ENCODE measurements around the gene FADS2. TPM values are rescaled to one million over a fixed set of nuclear protein-coding genes. Genes with fewer than 3 reads are reported as not detected.
"Not testable (repeated sequence)": the region's sequence is repeated elsewhere in the genome, so short reads cannot be mapped to it uniquely, and the experiment has no call there.

FADS2 gene
- total RNA-seq, 1 donor from 2014 or later: 43.3 TPM

DNA sequence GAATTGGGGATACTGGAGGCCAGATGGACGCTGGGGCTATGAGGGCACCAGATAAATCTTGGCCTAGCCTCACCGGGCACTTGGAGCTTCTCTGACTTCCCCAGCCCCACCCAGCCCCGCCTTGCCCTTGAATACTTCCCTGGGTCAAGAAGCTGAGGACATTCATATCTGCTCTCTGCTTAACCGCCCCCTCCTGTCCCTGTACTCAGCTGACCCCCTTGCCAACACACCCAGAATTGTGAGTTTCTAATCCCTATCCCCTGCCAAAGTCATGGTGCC is 41.3 kb downstream of the FADS2 start:
- no peak for ATAC-seq

DNA sequence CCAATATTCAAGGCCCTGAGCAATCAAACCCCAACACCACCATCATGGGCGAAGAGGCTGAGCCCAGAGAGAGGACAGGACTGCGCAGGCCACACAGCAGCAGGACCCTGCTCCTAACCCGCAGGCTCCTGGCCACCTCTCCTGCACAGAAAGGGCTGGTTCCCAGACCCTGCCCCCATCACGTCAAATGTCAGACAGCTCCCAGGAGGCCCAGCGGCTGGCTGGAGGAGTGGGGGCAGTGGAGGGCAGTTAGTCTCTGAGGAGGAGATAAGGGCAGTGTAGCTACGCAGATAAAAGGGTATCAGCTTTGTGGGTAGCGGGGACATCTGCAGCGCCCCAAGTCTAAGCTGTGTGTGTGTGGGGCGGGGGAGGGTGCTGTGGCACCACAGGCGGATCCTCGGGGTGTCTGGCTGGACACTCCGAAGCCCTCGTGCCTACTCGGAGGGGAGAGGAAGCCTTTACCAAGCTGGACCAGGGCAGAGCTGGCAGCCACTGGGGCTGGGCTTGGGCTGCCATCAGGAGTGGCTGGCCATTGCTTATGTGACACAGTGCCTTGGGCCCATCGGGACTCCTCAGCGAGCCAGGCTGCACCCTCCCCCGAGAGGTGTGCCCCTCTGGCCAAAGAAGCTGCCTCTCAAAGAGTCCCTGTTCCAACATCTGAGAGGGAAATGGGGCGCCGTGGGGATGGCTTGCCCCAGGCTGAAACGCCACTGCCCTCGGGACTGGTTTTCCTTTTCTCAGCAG is 41.8 kb downstream of the FADS2 start:
- no peak for ATAC-seq

DNA sequence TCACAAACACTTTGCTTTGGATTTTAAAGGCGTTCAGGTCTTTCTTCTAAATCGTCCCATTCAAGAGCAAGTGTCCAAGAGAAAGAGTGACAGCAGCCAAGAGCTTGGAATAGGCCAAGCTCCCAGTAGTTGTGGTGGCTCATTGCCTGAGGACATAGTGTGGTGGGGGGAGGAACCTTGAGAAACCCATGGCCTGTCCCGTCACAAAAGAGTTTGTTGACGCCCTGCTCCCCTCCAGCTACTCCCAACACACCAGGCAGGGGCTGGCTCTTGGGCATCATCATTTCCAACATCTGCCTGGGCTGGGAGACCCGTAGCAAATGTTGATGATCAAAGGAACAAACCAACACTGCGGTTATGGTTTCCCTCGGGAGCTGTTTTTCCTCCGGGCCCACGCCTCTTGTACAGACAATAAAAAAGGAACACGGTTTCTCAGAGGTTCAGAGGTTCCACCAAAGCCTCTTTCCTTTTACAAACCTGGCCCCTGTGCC is 42.5 kb downstream of the FADS2 start:
- no peak for ATAC-seq

DNA sequence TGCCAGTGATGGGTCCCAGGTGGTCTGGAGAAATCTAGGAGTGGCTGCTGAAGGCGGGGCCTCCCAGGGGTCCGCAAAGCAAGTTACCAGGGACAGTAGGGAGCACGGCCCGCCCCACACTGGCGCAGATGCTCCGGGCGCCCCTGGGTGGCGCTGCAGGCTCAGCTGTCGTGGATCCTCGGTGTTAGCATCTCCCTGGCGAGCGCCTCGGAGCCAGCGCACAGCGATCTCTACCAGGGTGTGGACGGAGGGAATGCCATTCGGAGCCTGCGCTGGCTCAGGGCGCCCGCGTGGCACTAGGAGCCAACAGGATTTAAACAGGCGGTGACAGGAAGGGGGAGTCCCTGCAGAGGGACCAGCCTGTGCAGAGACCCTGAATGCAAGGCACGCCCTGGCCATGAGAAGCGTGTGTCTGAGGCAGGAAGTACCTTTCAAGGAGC is 43.1 kb downstream of the FADS2 start:
- ATAC-seq: peak; percentile 93

DNA sequence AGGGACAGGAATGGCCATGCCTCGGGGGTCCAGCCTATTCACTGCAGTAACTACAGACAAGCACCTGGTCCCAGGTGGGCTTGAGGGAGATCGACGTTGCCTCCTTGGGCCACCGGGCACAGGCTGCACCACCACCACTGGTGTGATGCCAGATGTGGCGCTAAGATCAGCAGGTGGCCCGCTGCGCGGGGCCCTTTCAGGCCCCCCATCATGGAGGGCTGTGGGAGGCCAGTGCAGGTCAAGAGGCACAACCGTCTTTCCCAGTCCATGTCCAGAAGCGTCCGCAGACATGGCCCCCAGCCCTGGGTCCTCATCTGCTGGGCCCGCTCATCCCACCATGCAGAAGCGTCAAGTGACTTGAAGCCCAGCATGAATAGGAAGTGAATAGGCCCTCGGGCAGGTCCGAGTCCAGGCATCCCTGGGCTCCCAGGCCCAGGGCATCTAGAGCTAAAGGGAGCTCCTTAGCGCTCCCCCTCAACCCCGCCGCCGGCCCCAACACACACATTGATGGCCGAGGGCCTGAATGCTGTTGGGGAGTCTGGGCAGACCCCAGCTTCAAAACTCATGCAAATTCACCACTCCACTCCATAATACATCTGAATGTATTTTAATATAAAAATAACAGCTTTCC is 45.0 kb downstream of the FADS2 start:
- ATAC-seq: no peak

DNA sequence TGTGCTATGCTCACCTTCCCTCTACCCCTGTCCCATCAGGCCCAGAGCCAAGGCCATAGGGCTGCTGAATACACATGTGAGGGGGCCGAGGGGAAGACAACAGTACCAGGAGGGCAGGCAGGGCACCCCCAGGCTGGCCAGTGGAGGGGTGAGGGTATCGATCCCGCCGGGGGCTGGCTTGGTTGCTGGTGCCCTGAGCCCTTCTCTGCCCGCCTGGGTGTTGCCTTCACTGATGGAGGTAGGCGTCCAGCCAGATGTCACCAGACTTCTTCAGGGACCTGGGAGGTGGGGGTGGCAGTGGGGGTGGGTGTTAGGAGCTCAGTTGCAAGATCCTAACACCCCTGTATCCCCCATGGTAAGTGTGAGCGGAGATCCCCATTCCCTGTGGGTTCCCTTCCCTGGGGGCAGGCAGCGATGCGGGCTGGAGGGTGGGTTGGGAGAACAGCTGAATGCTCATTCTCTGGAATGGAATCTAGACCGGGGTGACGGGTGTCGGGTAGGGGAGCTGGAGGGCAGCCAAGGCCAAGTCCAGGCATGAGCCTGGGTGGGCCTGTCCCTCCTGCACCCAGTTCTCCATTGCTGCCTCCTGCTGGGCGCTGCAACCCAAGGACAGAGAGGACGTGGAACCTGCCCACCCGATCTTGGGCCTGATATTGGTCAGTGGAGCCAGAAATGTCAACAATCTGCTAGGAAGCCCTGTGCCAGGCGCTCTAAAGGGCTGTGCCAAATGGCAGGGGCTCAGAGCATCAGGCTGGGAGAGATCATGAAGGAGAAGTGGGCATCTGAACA is 45.7 kb downstream of the FADS2 start:
- ATAC-seq: no peak

DNA sequence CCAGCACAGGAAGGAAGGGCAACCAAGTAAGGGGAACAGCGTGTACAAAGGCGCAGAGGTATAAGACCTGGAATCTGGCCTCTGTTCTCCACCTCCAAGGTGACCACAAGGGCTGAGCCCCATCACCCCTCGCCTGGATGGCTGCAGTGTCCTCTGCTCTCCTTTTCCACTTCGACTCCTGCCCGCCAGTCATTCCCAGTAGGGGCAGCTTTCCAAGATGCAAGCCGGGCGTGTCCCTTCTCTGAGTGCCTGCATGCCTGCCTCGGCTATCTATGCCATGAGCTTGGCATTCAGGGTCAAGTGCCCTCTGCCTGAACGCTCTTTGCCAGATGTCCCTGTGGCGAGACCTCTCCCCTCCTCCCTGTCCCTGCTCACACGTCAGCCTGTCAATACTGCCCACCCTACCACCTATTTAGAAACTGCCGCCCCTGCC is 46.3 kb downstream of the FADS2 start:
- no peak for ATAC-seq

DNA sequence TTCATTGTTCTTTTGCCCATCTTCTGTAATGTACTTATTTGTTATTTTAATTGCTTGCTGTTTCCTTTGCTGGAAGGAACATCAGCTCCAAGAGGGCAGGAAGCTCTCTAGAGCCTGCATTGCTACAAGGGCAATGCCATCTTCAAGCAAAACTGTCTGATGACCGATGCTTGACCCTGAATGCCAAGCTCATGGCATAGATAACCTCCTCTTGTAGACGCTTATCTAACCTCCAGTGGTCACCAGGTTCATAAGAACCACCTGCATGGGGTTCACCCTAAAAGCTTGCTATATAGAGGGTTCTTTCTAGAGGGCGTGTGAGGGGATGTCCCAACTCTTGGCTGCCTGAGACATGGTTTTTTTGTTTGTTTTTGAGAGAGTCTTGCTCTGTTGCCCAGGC is 46.8 kb downstream of the FADS2 start:
- no peak for ATAC-seq

DNA sequence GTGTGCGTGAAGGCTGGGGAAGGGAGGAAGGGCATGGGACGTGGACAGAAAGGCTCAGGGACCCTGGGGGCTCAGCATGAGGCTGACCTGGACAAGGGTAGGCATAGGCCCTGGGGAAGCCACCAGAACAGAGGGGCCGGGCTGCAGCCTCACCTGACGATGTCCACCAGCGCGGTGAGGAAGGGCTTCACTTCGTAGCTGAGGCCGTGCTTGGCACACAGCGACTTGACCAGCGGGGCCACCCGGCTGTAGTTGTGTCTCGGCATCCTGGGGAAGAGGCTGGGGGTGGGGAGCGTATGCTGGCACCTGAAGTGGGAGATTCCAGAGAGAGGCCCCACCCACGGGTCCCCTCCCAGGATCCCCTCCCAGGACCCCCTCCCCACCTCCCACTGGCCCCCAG is 47.6 kb downstream of the FADS2 start:
- no peak for ATAC-seq

DNA sequence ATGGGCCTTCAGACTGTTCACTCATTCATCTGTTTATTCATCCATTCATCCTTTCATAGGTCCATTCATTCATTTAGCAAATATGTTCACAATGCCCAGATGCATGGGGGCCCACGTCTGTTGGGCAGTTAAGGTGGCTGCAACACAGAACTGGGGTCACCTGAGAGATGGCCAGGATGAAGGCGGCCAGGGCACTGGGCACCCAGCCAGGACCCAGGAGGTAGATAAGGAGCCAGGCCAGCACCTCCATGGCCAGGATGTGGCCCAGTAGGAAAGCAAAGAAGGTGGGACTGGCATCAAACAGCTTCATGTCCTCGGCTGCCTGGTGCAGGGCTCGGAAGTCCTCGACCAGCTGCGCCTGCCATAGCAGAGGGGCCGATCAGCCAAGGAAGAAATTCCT is 51.1 kb downstream of the FADS2 start:
- no peak for ATAC-seq

DNA sequence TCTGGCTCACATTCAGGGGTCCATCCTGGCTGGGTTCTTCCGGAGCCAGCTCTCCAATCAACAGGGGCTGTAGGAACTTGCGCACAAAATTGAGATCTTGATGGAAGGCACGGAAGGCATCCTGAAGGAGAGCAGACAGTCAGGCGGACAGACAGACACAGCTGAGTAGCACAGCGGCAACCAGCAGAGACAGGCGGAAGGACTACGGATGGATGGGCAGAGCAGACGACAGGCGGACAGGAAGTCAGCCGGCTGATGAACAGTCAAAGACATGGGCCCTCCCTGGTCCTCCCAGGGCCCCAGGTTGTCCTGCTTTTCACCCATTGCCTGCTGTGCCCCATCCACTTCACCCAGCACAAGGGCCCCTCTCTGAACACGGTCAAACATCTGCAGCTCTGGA is 51.9 kb downstream of the FADS2 start:
- ATAC-seq: no peak

DNA sequence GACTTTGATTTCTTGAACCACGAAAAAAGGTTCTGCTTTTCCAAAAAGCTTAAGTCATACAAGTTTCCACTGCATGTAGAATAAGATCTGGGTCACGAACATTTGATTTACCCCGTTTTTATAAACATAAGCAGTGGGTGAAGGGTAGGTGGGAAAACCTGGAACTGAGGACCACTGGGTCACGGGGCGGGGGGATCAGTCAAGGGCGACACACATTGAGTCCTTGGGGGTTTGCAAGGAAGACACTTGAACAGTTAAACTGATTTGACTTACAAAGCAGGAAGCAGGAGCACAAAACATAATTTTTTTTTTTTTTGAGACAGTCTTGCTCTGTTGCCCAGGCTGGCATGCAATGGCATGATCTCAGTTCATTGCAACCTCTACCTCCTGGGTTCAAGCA is 52.4 kb downstream of the FADS2 start:
- no peak for ATAC-seq

DNA sequence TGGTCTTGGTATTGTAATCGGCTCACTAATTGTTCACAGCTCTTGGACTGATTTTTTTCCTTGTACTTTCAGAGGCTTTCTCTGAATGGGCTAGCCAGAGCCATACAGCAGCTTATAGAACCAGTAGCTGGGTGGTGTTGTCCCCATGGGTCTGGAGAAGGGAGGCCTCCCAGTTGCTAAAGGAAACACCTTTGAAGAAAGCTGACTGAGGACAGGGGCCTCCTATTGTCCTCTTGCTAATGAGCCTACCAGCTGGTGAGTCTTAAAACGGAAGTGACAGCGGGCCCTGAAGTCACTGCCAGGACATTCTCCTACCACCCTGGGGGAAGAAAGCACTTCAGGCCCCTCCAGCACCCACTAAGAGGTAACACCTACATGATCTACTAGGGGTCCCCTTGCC is 53.3 kb downstream of the FADS2 start:
- ATAC-seq: no peak

DNA sequence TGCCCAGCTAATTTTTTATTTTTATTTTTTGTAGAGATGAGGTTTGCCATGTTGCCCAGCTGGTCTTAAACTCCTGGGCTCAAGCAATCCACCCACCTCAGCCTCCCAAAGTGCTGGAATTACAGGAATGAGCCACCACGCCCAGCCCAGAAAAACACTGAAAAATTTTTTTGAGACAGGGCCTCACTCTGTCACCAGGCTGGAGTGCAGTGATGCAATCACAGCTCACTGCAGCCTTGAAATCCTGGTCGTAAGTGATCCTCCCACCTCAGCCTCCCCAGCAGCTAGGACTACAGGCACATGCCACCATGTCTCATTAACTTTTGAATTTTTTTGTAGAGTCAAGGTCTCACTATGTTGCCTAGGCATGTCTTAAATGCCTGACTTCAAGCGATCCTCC is 54.2 kb downstream of the FADS2 start:
- ATAC-seq: not testable (repeated sequence)

DNA sequence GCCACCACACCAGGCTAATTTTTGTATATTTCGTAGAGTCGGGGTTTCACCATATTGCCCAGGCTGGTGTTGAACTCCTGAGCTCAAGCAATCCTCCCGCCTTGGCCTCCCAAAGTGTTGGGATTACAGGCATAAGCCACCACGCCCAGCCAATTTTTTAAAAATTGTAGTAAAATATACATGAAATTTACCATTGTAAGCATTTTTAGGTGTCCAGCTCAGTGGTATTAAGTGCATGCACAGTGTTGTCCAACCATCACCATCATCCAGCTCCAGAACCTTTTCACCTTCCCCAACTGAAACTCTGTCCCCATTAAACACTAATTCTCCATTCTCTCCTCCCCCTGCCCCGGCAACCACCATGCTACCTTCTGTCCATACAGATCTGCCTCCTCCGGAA is 54.8 kb downstream of the FADS2 start:
- no peak for ATAC-seq

DNA sequence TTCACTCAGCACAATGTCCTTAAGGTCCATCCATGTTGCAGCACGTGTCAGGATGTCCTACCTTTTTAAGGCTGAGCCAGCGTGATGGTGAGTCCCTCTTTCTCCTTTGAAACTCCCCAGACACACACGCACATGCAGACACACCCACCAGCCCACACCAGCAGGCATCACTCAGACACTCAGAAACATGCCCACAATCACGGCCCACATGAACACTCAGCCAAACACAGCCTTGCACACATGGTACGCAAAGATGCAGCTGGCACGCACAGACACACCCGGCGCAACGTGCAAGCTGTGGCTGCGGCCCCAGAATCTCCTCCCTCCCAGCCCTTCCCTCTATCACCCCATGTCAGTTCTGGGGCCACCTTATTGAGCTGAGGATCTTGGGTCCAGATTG is 55.2 kb downstream of the FADS2 start:
- ATAC-seq: no peak

DNA sequence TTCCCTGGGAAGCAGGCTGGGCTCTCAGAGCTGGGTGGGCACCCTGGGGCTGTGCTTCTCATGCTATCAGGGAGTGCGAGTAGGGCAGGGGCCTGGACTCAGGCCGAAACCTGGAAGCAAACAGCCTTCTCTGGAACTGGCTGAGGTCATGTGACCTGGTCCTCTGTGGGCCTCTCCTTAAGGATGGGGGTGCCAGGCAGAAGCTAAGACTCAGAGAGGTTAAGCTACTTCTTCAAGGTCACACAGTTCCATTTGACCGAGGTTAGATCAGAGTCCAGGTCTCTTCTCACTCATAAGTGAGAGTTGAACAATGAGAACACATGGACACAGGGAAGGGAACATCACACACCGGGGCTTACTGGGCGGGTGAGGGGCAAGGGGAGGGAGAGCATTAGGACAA is 55.8 kb downstream of the FADS2 start:
- ATAC-seq: no peak

DNA sequence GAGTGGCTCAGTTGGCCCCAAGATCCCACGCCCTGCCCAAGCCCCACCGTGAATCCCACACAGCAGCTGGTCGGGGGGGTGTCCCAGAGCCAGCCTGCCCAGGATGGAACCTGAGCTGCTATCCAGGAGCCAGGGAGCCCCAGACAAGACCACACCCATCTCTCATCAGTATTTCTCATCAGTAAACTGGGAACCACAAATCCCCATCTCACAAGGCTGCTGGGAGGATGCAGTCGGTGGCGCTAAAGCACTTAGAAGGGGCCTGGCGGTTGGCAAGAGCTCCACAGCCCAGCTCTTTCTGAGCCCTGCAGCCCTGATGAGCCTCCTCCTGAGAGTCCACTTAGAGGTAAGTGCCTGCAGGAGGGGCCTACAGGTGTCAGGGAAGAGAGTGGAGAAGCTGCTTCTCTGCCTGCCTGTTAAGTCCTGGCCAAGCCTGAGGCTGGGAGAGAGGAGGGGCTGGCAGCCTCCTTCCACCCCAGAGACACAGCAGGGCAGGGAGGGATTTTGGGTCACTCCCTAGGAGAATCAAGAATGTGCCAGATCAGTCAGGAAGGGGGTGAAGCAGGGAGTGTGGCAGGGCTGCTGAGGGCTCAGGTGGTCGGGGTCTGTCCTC is 57.2 kb downstream of the FADS2 start:
- ATAC-seq: no peak

DNA sequence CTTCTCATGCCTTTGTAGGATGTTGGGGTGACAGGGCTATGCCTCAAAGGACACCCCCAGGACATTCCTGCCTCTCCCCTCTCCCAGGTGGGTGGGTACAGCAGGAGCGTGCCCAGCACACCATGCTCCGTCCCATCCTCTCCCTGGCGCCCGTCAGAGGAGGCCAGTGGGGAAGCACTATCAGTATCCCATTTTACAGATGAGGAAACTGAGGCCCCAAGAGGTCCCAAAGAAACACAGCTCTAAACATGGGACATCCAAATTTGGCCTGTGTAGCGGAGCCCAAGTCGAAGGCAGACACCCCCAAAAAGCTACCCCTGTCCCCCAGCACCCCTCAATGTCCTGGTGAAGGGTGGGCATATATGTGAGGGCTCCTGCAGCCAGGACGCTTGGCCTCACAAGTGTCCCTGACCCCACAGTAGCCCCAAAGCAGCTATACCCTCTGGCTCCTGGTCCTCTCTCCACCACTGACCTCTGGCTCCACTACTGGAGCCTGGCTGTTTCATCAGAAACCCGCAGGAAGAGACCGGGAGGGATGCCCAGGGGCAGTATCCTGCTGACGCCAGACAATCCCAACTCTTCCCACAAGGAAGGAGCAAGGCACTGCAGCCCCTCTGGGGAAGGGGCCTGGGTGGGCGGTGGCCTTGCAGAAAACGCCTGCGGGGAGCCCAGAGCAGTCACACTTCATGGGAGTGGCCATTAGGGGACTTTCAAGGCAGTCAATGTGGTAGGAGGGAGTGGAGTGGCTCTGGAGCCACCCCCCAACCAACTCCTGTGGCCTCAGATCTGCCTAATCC is 57.9 kb downstream of the FADS2 start:
- no peak for ATAC-seq

DNA sequence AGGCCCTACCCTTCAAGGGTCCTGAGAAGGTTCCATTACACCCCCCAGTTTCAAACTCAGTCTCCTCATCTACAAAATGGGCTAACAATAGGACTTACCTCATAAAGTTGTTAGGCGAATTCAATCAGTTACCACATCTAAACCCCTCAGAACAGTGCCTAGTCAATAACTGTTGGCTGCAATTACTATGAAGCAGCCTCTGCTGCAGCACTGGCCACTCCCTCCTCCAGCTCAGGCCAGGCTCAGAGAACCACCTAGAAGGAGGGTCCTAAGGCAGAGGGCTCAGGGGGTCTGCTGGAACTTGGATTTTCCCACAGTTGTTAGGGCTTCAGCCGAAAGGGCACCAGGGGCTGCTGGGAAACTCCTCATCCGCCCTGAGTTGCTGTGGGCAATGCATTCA is 58.5 kb downstream of the FADS2 start:
- no peak for ATAC-seq

DNA sequence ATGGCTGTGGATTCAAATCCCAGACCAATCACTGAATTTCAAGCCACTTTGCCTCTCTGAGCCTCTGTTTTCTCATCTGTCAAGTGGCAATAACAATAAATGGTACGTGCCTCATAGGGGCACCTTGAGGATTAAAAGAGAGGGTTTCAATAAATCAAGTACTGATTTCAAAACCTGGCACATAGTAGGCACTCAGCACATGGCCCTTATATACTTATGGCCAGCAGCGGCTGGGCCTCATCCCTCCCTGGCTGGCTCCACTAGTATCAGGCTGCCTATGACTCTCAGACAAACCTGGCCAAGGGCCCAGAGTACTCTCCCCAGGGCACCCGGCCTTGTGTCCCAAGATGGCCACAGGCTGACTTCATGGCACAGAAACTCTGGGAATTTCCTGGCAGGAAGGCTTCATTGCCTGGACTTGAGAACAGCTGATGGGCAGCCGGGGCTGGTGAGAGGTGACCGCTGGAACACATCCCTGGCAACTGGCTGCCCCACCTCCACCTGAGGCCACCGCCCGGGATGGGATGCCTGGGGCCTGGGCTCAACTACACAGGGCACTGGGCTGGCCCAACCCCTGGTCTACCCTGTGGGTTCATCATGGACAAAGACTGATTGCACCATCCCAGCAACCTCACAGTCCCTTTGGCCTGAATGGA is 59.9 kb downstream of the FADS2 start:
- no peak for ATAC-seq

DNA sequence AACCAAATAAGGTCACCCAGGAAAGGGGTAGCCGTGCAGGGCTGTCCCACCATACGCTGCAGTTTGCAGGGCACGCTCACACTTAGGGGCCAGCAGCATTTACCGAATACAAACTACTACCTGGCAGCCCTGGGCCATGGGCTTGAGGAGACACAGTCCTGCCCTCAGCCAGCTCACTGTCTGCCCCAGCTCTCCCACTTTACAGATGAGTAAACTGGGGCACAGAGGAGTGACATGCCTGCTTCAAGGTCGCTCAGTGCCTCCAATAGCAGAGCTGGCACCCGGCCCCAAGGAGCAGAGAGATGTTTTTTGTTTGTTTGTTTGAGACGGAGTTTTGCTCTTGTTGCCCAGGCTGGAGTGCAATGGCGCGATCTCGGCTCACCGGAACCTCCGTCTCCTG is 60.5 kb downstream of the FADS2 start:
- no peak for ATAC-seq
